IPS-18c (cell line): Measurements from ENCODE around the gene FAM193A.

Experiments used
- H3K4me3 ChIP-seq: 2 replicates; pipeline ENCODE4 v1.7.0; 2013; ENCODE audit warnings: low read depth, mild to moderate bottlenecking, low read length, moderate library complexity; ENCODE audit not compliant: insufficient read depth
- H3K9me3 ChIP-seq: one replicate; pipeline ENCODE4 v1.6.1; 2013; ENCODE audit warnings: mild to moderate bottlenecking, low read length, moderate library complexity; ENCODE audit not compliant: control insufficient read depth, insufficient read depth

FAM193A gene

GRCh38 chr4:2741626-2742025 is 205.2 kb downstream of the FAM193A start:
- H3K9me3 ChIP-seq: peaks cover 2% of the 10 kb centered on the region
- no peak overlapping the region for H3K4me3 ChIP-seq

GRCh38 chr4:2742081-2742822 is 205.8 kb downstream of the FAM193A start:
- Histone ChIP-seq H3K9me3 (peaks cover 2% of the 10 kb centered on the region), H3K4me3 (no peak overlapping the region)

GRCh38 chr4:2742823-2743517 is 206.5 kb downstream of the FAM193A start:
- H3K4me3 ChIP-seq: no peak overlapping the region
- peaks cover 2% of the 10 kb centered on the region for H3K9me3 ChIP-seq

- Histone ChIP-seq H3K9me3 (peaks cover 2% of the 10 kb centered on the region), H3K4me3 (no peak overlapping the region)
These were observed 207.3 kb downstream of the FAM193A start for GRCh38 chr4:2743518-2744445.

- no peak overlapping the region for H3K4me3 ChIP-seq
- peaks cover 5% of the 10 kb centered on the region for H3K9me3 ChIP-seq
These were observed 208.3 kb downstream of the FAM193A start for GRCh38 chr4:2744576-2745270.

GRCh38 chr4:2745516-2745915 is 209.1 kb downstream of the FAM193A start:
- Histone ChIP-seq H3K9me3 (peaks cover 5% of the 10 kb centered on the region), H3K4me3 (no peak overlapping the region)

- Histone ChIP-seq H3K4me3 (no peak overlapping the region), H3K9me3 (peaks cover 5% of the 10 kb centered on the region)
These were observed 209.7 kb downstream of the FAM193A start for GRCh38 chr4:2745981-2746806.

- H3K4me3 ChIP-seq: no peak overlapping the region
These were observed 210.6 kb downstream of the FAM193A start for GRCh38 chr4:2746891-2747695.

GRCh38 chr4:2750719-2751605 is 214.5 kb downstream of the FAM193A start:
- Histone ChIP-seq H3K9me3 (peaks cover 3% of the 10 kb centered on the region), H3K4me3 (no peak overlapping the region)

More at GRCh38 chr4:2746891-2747695, 210.6 kb downstream of the FAM193A start:
- peaks cover 5% of the 10 kb centered on the region for H3K9me3 ChIP-seq

- Histone ChIP-seq H3K9me3 (peaks cover 3% of the 10 kb centered on the region), H3K4me3 (no peak overlapping the region)
These were observed 217.0 kb downstream of the FAM193A start for GRCh38 chr4:2753436-2753835.

- no peaks in the 10 kb centered on the region for H3K9me3 ChIP-seq
- H3K4me3 ChIP-seq: peak overlapping the region; percentile 82
These were observed 218.7 kb downstream of the FAM193A start for GRCh38 chr4:2754848-2755819.

GRCh38 chr4:2755821-2756690 is 219.6 kb downstream of the FAM193A start, which contains the start of gene TNIP2:
TSS of gene TNIP2 (minus strand) at chr4:2756336. CDS start at chr4:2756289, 47 bp downstream.
- peak within 1 kb of the TSS; percentile 82 for H3K4me3 ChIP-seq
- no peaks in the 10 kb centered on the region for H3K9me3 ChIP-seq
